Skeletal muscle satellite cell (primary cell): ENCODE measurements around the gene RBMS1.

Source experiments
- H3K27me3 ChIP-seq: 2 replicates; pipeline ENCODE4 v1.7.0; 2013; ENCODE audit warnings: low read length; ENCODE audit not compliant: control insufficient read depth, insufficient read depth
- H3K36me3 ChIP-seq: 2 replicates; pipeline ENCODE4 v1.7.0; 2013; ENCODE audit warnings: mild to moderate bottlenecking, control low read depth, low read length; ENCODE audit not compliant: insufficient read depth
- H3K4me1 ChIP-seq: 2 replicates; pipeline ENCODE4 v1.7.0; 2013; ENCODE audit warnings: low read length; ENCODE audit not compliant: control insufficient read depth, insufficient read depth
- H3K4me2 ChIP-seq: 2 replicates; pipeline ENCODE4 v1.7.0; 2013; ENCODE audit warnings: mild to moderate bottlenecking, low read length
- H3K4me3 ChIP-seq: 2 replicates; pipeline ENCODE4 v1.7.0; 2013; ENCODE audit warnings: low read length
- H3K9ac ChIP-seq: 2 replicates; pipeline ENCODE4 v1.7.0; 2013; ENCODE audit warnings: mild to moderate bottlenecking, low read depth, low read length, moderate library complexity
- H3K9me3 ChIP-seq: replicated peaks from 2 replicates; pipeline ENCODE4 v1.7.0; 2013; ENCODE audit warnings: mild to moderate bottlenecking, control low read depth, low read length

The RBMS1 gene

GRCh38 chr2:160352500-160352899 is 141.1 kb downstream of the RBMS1 start:
- H3K4me2 ChIP-seq = peak overlapping the region; percentile 3
- peaks cover 27% of the 10 kb centered on the region for H3K36me3 ChIP-seq
- H3K9ac ChIP-seq = no peak overlapping the region
- peaks cover 66% of the 10 kb centered on the region for H3K4me1 ChIP-seq
- H3K4me3 ChIP-seq = no peak overlapping the region
- H3K27me3 ChIP-seq = no peaks in the 10 kb centered on the region
- H3K9me3 ChIP-seq = no peaks in the 10 kb centered on the region

- peaks cover 27% of the 10 kb centered on the region for H3K36me3 ChIP-seq
- H3K4me1 ChIP-seq = peaks cover 66% of the 10 kb centered on the region
- H3K9ac ChIP-seq = no peak overlapping the region
- H3K27me3 ChIP-seq = no peaks in the 10 kb centered on the region
- H3K9me3 ChIP-seq = no peaks in the 10 kb centered on the region
- no peak overlapping the region for H3K4me3 ChIP-seq
- peak overlapping the region; percentile 3 for H3K4me2 ChIP-seq
Measured at GRCh38 chr2:160351956-160352355, 141.7 kb downstream of the RBMS1 start.

- peaks cover 51% of the 10 kb centered on the region for H3K4me1 ChIP-seq
- H3K4me3 ChIP-seq = no peak overlapping the region
- no peaks in the 10 kb centered on the region for H3K27me3 ChIP-seq
- no peak overlapping the region for H3K9ac ChIP-seq
- peaks cover 17% of the 10 kb centered on the region for H3K36me3 ChIP-seq
- no peaks in the 10 kb centered on the region for H3K9me3 ChIP-seq
- H3K4me2 ChIP-seq = no peak overlapping the region
Measured at GRCh38 chr2:160349306-160349705, 144.3 kb downstream of the RBMS1 start.

DNA sequence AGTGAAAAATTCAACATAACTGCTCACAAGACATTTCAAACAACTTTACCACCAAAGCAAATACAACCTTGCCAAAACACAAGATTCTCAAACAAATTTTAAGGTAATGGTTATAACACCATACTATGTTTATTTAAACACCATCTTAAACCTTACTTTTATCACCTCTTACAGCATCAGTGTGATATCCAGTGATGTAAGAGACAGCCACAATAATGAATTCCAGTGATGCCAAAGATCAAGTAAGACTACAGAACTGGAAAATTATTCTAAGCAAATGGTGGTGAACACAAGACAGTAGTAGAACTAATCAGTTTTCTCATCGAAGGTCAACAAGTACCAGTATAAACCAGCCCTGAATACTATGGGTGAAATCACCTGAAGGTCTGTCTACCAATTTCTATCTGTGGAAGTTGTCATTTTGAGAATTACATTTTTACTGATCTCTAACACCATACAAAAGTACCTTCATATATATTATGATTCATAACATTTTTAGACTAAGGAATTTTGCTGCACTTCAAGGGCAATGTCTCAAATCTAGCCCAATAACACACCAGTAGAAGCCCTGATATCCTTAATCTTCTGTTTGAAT is 146.2 kb downstream of the RBMS1 start:
- no peaks in the 10 kb centered on the region for H3K27me3 ChIP-seq
- H3K36me3 ChIP-seq = peaks cover 17% of the 10 kb centered on the region
- no peak overlapping the region for H3K4me3 ChIP-seq
- no peak overlapping the region for H3K9ac ChIP-seq
- H3K4me1 ChIP-seq = peaks cover 45% of the 10 kb centered on the region
- no peaks in the 10 kb centered on the region for H3K9me3 ChIP-seq
- no peak overlapping the region for H3K4me2 ChIP-seq

DNA sequence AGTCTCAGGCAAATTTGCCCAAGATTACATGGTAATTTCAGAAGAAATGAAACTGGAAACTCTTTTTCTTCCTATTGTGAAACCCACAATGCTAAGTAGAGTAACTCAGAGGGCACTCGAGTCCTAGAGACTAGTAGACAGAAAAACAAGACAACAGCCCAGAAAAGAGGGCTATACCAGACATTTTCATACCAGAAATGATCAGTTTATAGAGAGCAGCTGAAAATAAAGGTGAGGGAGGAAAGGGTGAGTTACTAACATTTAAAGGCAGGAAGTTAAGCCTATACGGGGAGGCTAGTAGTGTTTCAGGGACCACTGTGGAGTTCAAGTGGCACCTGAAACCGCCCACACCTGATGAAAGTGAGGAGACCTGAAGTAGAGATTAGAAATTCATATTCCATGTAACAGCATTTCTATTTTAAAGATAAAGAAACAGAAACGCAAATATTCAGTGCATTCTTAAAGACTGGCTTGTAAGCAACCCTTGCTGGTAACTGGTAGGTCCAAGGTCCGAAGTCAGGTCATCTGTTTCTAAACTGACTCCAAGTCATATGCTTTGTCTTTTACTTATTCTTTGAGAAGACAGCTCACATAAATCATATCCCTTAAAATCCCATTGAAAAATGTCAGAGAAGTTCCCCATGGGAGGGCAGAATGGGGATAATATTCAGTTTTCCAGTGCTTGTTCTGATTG is 148.4 kb downstream of the RBMS1 start:
- Histone ChIP-seq H3K36me3 (peaks cover 14% of the 10 kb centered on the region), H3K4me3 (no peak overlapping the region), H3K4me1 (peaks cover 36% of the 10 kb centered on the region), H3K9me3 (no peaks in the 10 kb centered on the region), H3K9ac (no peak overlapping the region), H3K4me2 (no peak overlapping the region), H3K27me3 (no peaks in the 10 kb centered on the region)

GRCh38 chr2:160343404-160343803 is 150.2 kb downstream of the RBMS1 start:
- Histone ChIP-seq H3K4me1 (peaks cover 41% of the 10 kb centered on the region), H3K27me3 (no peaks in the 10 kb centered on the region), H3K36me3 (peaks cover 5% of the 10 kb centered on the region), H3K9me3 (no peaks in the 10 kb centered on the region), H3K9ac (no peak overlapping the region), H3K4me3 (no peak overlapping the region), H3K4me2 (no peak overlapping the region)

DNA sequence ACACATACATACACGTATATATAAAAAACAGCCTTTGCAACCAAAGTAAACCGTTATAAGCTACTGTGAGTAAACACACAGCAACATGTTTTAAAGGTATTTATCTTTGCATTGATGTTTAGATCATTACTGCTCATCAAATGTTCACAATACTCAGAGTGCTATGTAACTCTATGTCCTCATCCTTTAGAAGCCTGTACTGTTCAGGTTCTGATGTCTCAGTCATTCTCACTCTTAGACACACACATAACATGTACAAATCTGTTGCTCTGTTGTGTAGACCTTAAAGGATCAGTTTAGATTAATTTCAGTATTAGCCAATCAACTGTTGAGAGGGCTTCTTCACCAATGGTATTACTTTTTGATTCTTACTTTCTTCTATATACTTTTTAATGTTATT is 153.9 kb downstream of the RBMS1 start:
- no peak overlapping the region for H3K4me2 ChIP-seq
- no peaks in the 10 kb centered on the region for H3K27me3 ChIP-seq
- H3K4me3 ChIP-seq = no peak overlapping the region
- no peaks in the 10 kb centered on the region for H3K9me3 ChIP-seq
- H3K9ac ChIP-seq = no peak overlapping the region
- H3K4me1 ChIP-seq = peaks cover 52% of the 10 kb centered on the region
- peaks cover 10% of the 10 kb centered on the region for H3K36me3 ChIP-seq

DNA sequence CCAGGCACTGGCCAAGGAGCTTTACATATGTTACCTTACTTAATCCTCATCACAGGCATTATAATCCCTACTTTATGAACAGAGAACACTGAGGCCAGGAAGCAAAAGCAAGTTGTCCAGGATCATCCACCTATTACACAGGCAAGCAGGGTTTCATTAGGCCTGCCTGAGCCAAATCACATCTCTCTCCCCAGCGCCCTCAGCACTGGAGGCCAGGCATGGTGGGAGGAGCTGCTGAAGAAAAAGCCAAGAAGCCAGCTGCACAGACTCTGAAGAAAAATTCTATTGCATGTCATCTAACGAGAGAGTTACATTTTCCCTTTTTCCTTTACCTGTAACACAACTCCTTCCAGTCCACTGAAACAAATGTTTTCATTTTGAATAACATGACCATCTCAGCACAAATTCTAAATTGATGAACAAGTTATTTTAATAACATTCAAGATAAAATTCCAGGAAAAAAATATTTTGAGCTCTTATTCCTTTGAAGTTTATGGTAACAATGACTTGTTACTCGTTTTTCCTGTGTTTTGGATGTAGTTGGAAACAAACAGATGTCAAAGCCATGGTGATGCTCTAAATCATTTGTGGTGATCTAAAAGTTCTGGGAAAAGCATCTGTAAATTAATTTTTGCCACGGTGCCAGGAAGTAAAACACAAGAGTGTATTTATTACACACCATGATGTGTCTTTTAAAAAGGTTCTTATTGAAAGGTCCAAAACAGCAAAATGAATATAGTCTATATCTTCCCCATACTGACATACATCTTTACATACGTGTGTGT is 154.5 kb downstream of the RBMS1 start:
- Histone ChIP-seq H3K27me3 (no peaks in the 10 kb centered on the region), H3K4me3 (no peak overlapping the region), H3K4me1 (peaks cover 58% of the 10 kb centered on the region), H3K4me2 (no peak overlapping the region), H3K36me3 (peaks cover 10% of the 10 kb centered on the region), H3K9me3 (no peaks in the 10 kb centered on the region), H3K9ac (no peak overlapping the region)

DNA sequence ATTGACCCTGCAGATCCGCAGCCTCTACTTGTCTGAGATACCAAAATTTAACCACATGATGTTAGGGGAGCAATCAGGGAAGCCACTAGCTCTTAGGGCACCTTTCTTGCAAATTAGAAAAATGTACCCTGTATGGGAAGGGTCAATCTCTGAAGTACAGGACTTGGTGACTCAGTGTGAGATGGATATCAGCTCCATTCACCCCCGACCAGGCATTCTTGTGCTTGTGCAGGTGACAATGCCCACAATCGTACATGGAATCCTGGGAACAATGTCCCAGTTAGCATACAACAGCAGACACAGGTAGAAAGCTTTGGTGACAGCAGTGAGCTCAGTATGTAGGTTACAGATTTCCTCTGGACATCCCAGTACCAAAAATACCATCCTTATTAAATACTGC is 155.9 kb downstream of the RBMS1 start:
- H3K4me2 ChIP-seq = no peak overlapping the region
- H3K27me3 ChIP-seq = no peaks in the 10 kb centered on the region
- H3K4me3 ChIP-seq = no peak overlapping the region
- H3K36me3 ChIP-seq = peaks cover 10% of the 10 kb centered on the region
- H3K4me1 ChIP-seq = peaks cover 57% of the 10 kb centered on the region
- H3K9me3 ChIP-seq = no peaks in the 10 kb centered on the region
- no peak overlapping the region for H3K9ac ChIP-seq

GRCh38 chr2:160336635-160337034 is 157.0 kb downstream of the RBMS1 start:
- Histone ChIP-seq H3K4me3 (no peak overlapping the region), H3K9me3 (no peaks in the 10 kb centered on the region), H3K27me3 (no peaks in the 10 kb centered on the region), H3K36me3 (peaks cover 10% of the 10 kb centered on the region), H3K9ac (no peak overlapping the region), H3K4me2 (no peak overlapping the region), H3K4me1 (peaks cover 63% of the 10 kb centered on the region)

DNA sequence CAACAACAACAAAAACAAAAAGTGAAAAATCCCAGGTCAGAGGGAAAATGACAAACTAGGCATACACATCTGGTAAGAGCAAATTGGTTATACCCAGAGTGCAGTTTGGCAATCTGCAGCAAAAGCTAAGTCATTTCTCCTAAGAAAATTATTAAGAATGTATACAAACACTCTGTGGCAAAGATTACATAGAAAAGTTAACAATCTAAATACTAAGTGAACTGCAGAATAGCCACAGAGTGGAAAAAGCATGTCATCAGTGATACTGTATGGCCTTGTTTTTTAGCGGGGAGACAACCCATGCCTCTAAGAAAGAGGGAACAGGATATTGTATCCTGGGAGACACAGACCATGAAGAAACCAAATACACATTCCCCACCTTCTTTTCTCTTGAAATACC is 157.5 kb downstream of the RBMS1 start:
- no peaks in the 10 kb centered on the region for H3K9me3 ChIP-seq
- no peak overlapping the region for H3K4me3 ChIP-seq
- no peak overlapping the region for H3K9ac ChIP-seq
- no peaks in the 10 kb centered on the region for H3K27me3 ChIP-seq
- peaks cover 13% of the 10 kb centered on the region for H3K36me3 ChIP-seq
- no peak overlapping the region for H3K4me2 ChIP-seq
- peaks cover 58% of the 10 kb centered on the region for H3K4me1 ChIP-seq
